ENCODE data around the gene ACAD9.

Gene ACAD9

GRCh38 chr3:128932516-128933212 lies 53.2 kb downstream of the ACAD9 start:
- DNase-seq (ENCODE audit: low read depth in 1 of 2, low spot score in 1 of 2): no peak

- DNase-seq (ENCODE audit: low read depth in 1 of 2, low spot score in 1 of 2): no peak
These were observed 53.9 kb downstream of the ACAD9 start for GRCh38 chr3:128933213-128933921.

- no peak for DNase-seq (ENCODE audit: low read depth in 1 of 2, low spot score in 1 of 2)
These were observed 54.5 kb downstream of the ACAD9 start for GRCh38 chr3:128933922-128934253.

GRCh38 chr3:128935922-128936321 lies 56.5 kb downstream of the ACAD9 start:
- DNase-seq (ENCODE audit: low read depth in 1 of 2, low spot score in 1 of 2): no peak

GRCh38 chr3:128936341-128936740 lies 56.9 kb downstream of the ACAD9 start:
- no peak for DNase-seq (ENCODE audit: low read depth in 1 of 2, low spot score in 1 of 2)

GRCh38 chr3:128940252-128940651 lies 60.8 kb downstream of the ACAD9 start:
- DNase-seq (ENCODE audit: low read depth in 1 of 2, low spot score in 1 of 2): no peak

- DNase-seq (ENCODE audit: low read depth in 1 of 2, low spot score in 1 of 2): no peak
These were observed 62.9 kb downstream of the ACAD9 start for GRCh38 chr3:128942161-128942952.

GRCh38 chr3:128945041-128945877 lies 65.8 kb downstream of the ACAD9 start:
- DNase-seq (ENCODE audit: low read depth in 1 of 2, low spot score in 1 of 2): no peak

- no peak for DNase-seq (ENCODE audit: low read depth in 1 of 2, low spot score in 1 of 2)
These were observed 66.4 kb downstream of the ACAD9 start for GRCh38 chr3:128945878-128946175.

GRCh38 chr3:128946411-128946810 lies 67.0 kb downstream of the ACAD9 start:
- DNase-seq (ENCODE audit: low read depth in 1 of 2, low spot score in 1 of 2): no peak

GRCh38 chr3:128949158-128949557 lies 69.7 kb downstream of the ACAD9 start:
- no peak for DNase-seq (ENCODE audit: low read depth in 1 of 2, low spot score in 1 of 2)

- DNase-seq (ENCODE audit: low read depth in 1 of 2, low spot score in 1 of 2): no peak
These were observed 71.0 kb downstream of the ACAD9 start for GRCh38 chr3:128950223-128950938.

- no peak for DNase-seq (ENCODE audit: low read depth in 1 of 2, low spot score in 1 of 2)
These were observed 77.0 kb downstream of the ACAD9 start for GRCh38 chr3:128956440-128956839.

Data from activated CD4-positive, alpha-beta T cell treated with anti-CD3 and anti-CD28 coated beads, Interleukin-2, amount 50 U/mL, for 24 hours (primary cell).